HepG2 (cell line): Measurements from ENCODE around the gene GFOD1. TPM values are rescaled to one million over a fixed set of nuclear protein-coding genes. Genes with fewer than 3 reads are reported as not detected.

Experiments
- ADNP ChIP-seq: sonication (generic); formaldehyde crosslinking; IDR thresholded peaks from 2 replicates; pipeline ENCODE4 v1.4.0; 2020; ENCODE audit warnings: missing genetic modification reagents
- GATA4 ChIP-seq: sonication (generic); IDR thresholded peaks from 2 replicates; pipeline ENCODE4 v1.6.1; 2016; ENCODE audit warnings: antibody characterized with exemption, low read depth, borderline replicate concordance
- HDAC1 ChIP-seq: sonication (generic); formaldehyde crosslinking; IDR thresholded peaks from 2 replicates; pipeline ENCODE4 v1.5.1; 2020; ENCODE audit warnings: mild to moderate bottlenecking, missing genetic modification reagents
- HNF1A ChIP-seq, 2 experiments: sonication (generic) in 1 of 2; formaldehyde crosslinking in 1 of 2; IDR thresholded peaks; 2 replicates each; pipeline versions ENCODE4 v1.4.0 to v1.6.1; 2016 to 2020; ENCODE audit warnings: borderline replicate concordance in 1 of 2, low read depth in 1 of 2, mild to moderate bottlenecking in 1 of 2, missing genetic modification reagents in 1 of 2
- HNRNPLL ChIP-seq: fragments of 200-400 bp; formaldehyde crosslinking; IDR thresholded peaks from 2 replicates; pipeline ENCODE4 v1.6.1; 2017; ENCODE audit warnings: mild to moderate bottlenecking, low read depth, low read length; ENCODE audit not compliant: poor library complexity, severe bottlenecking
- IKZF5 ChIP-seq: IDR thresholded peaks from 2 replicates; pipeline ENCODE4 v1.6.1; 2018; ENCODE audit warnings: missing genetic modification reagents, mild to moderate bottlenecking, missing compliant biosample characterization
- KAT7 ChIP-seq: IDR thresholded peaks from 2 replicates; pipeline ENCODE4 v1.6.1; 2018; ENCODE audit warnings: borderline replicate concordance, missing compliant biosample characterization
- KLF12 ChIP-seq: sonication (generic); formaldehyde crosslinking; IDR thresholded peaks from 2 replicates; pipeline ENCODE4 v1.4.0; 2020; ENCODE audit warnings: missing genetic modification reagents, borderline replicate concordance
- MED1 ChIP-seq: sonication (generic); formaldehyde crosslinking; IDR thresholded peaks from 2 replicates; pipeline ENCODE4 v1.4.0; 2020; ENCODE audit warnings: missing genetic modification reagents
- NCOA5 ChIP-seq: sonication (generic); formaldehyde crosslinking; IDR thresholded peaks from 2 replicates; pipeline ENCODE4 v1.4.0; 2020; ENCODE audit warnings: missing genetic modification reagents
- PCBP2 ChIP-seq: fragments of 200-400 bp; formaldehyde crosslinking; optimal IDR thresholded peaks from 2 replicates; pipeline ENCODE3; 2018; ENCODE audit warnings: low read length, low read depth; ENCODE audit not compliant: poor library complexity, severe bottlenecking
- POLR2AphosphoS5 ChIP-seq: IDR thresholded peaks from 2 replicates; pipeline ENCODE4 v1.6.1; 2012; ENCODE audit warnings: low read depth, low read length
- RFX1 ChIP-seq: fragments of 450-650 bp; IDR thresholded peaks from 2 replicates; pipeline ENCODE4 v1.6.1; 2017
- SIX4 ChIP-seq: sonication (generic); formaldehyde crosslinking; IDR thresholded peaks from 2 replicates; pipeline ENCODE4 v1.4.0; 2020; ENCODE audit warnings: missing genetic modification reagents
- ZFP36 ChIP-seq: fragments of 150-350 bp; IDR thresholded peaks from 2 replicates; pipeline ENCODE4 v1.6.1; 2018; ENCODE audit warnings: borderline replicate concordance, low read length, low read depth; ENCODE audit not compliant: partially characterized antibody
- ZNF230 ChIP-seq: sonication (generic); formaldehyde crosslinking; IDR thresholded peaks from 2 replicates; pipeline ENCODE4 v1.4.0; 2020; ENCODE audit warnings: mild to moderate bottlenecking, missing genetic modification reagents
- ZNF510 ChIP-seq: sonication (generic); formaldehyde crosslinking; IDR thresholded peaks from 2 replicates; pipeline ENCODE4 v1.4.0; 2020; ENCODE audit warnings: low read depth, mild to moderate bottlenecking, missing genetic modification reagents
- ZNF558 ChIP-seq: sonication (generic); formaldehyde crosslinking; IDR thresholded peaks from 2 replicates; pipeline ENCODE4 v1.9.0; 2022; ENCODE audit warnings: mild to moderate bottlenecking, missing genetic modification reagents, borderline replicate concordance
- ZNF788 ChIP-seq: sonication (generic); formaldehyde crosslinking; IDR thresholded peaks from 2 replicates; pipeline ENCODE4 v1.5.0; 2020; ENCODE audit warnings: mild to moderate bottlenecking, missing genetic modification reagents, borderline replicate concordance
- ZNF850 ChIP-seq: sonication (generic); formaldehyde crosslinking; conservative IDR thresholded peaks from 2 replicates; pipeline ENCODE4 v1.9.0; 2021; ENCODE audit warnings: mild to moderate bottlenecking, missing genetic modification reagents
- polyA plus RNA-seq, 8 experiments: library from polyadenylated mRNA; depleted of rRNA in 3 of 8; stranded (reverse) in 7 of 8; unstranded in 1 of 8; fragments of >200 nt; fragmentation: Illumina TruSeq in 4 of 8; extraction: Trizol in 4 of 8; gene quantifications; 2 replicates each; pipeline versions ENCODE4 v1.2.1 to v1.2.3, GENCODE V29; 2011 to 2016; ENCODE audit warnings: low read depth in 4 of 8, missing spikeins in 1 of 8, mixed read lengths in 1 of 8; ENCODE audit not compliant: insufficient read depth in 1 of 8
- total RNA-seq, 5 experiments: library from RNA; depleted of rRNA; stranded (reverse); fragments of >200 nt; fragmentation: Illumina TruSeq; extraction: Trizol; gene quantifications; 2 replicates each; pipeline ENCODE4 v1.2.3, GENCODE V29; 2016; ENCODE audit warnings: low read depth in 1 of 5

The GFOD1 gene
- total and polyA plus RNA-seq, 2 of the 13 experiments (the other 11 are each of a cell fraction or from before 2014, with no cell fraction given): 1.9 to 6.4 TPM

- TF ChIP-seq KAT7 (CRISPR knock-in tag) (no peak), SIX4 (CRISPR knock-in tag) (no peak), KLF12 (CRISPR knock-in tag) (no peak), ZNF788 (CRISPR knock-in tag) (no peak), ZNF850 (CRISPR knock-in tag) (no peak), HDAC1 (no peak; the same call in 1 of the 2 replicates), PCBP2 (no peak), HNF1A (IDR thresholded peaks at IDR 0.05; ENCODE audit: low read depth) (no peak), HNF1A (CRISPR knock-in tag; IDR thresholded peaks at IDR 0.05; ENCODE audit: borderline replicate concordance) (no peak), HNRNPLL (no peak), ZNF558 (CRISPR knock-in tag) (0 out of 2 replicates have a peak, but pooled peaks have one; percentile 16), ZFP36 (no peak), ZNF230 (CRISPR knock-in tag) (peak; percentile 50; the same call in 1 of the 2 replicates), MED1 (CRISPR knock-in tag) (peak; percentile 58; the same call in 1 of the 2 replicates), GATA4 (peak; percentile 51; the same call in 1 of the 2 replicates), RFX1 (no peak), NCOA5 (no peak), ZNF510 (CRISPR knock-in tag) (no peak), POLR2AphosphoS5 (no peak), ADNP (CRISPR knock-in tag) (no peak), IKZF5 (no peak)
Measured at GRCh38 chr6:13484138-13484708, 3.2 kb downstream of the GFOD1 start (continued).
